Measurements from ENCODE around the gene SCIN.

DNA sequence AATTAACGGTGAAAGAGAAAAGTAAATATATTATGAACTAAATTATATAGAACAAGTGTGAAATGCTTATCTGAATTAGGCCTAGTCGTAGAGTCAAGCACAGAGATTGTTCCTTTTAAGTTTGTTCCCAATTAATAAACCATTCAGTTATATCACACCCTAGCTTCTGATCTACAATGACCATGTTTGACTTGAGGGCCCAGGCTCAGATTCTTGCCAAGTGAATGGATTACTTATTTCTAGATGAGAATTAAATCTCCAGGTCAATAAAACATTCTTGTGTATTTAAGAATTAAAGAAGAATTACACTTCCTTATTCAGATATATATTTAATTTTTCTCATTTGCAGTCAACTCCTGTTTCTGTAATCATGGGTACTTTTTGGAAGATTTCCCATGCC lies 79.6 kb downstream of the SCIN start:
- TF ChIP-seq, protein P1, sequence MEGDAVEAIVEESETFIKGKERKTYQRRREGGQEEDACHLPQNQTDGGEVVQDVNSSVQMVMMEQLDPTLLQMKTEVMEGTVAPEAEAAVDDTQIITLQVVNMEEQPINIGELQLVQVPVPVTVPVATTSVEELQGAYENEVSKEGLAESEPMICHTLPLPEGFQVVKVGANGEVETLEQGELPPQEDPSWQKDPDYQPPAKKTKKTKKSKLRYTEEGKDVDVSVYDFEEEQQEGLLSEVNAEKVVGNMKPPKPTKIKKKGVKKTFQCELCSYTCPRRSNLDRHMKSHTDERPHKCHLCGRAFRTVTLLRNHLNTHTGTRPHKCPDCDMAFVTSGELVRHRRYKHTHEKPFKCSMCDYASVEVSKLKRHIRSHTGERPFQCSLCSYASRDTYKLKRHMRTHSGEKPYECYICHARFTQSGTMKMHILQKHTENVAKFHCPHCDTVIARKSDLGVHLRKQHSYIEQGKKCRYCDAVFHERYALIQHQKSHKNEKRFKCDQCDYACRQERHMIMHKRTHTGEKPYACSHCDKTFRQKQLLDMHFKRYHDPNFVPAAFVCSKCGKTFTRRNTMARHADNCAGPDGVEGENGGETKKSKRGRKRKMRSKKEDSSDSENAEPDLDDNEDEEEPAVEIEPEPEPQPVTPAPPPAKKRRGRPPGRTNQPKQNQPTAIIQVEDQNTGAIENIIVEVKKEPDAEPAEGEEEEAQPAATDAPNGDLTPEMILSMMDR (conservative IDR thresholded peaks at IDR 0.05; ENCODE audit: low read depth, low read length), result no peak
- TF ChIP-seq EZH2 (IDR thresholded peaks at IDR 0.05; ENCODE audit: borderline replicate concordance, low read depth, low read length, poor library complexity, severe bottlenecking), result no peak

All from A673 (cell line).